Endothelial cell of umbilical vein (primary cell): ENCODE measurements around the gene ATAD5. TPM values are rescaled to one million over a fixed set of nuclear protein-coding genes. Genes with fewer than 3 reads are reported as not detected.
A peak's percentile ranks its signal among the peaks of the same experiment; 100 is the strongest.

Source experiments
- BruUV-seq: library from RNA; stranded (reverse); fragments of 400-500 nt; replicated peaks from 2 replicates; lab custom pipeline; 2021; lab: Mats Ljungman, UMichigan
- CTCF ChIA-PET: fragments of 300-600, 350-600 bp; sonication (Branson Sonifier 250); formaldehyde crosslinking; loops from one replicate; lab custom pipeline; 2021; ENCODE audit warnings: antibody characterized with exemption, inconsistent platforms; lab: Charles Lee
- POLR2A ChIA-PET: fragments of 300-600, 350-600 bp; sonication (Branson Sonifier 250); formaldehyde crosslinking; loops from one replicate; lab custom pipeline; 2021; ENCODE audit warnings: antibody characterized with exemption, inconsistent platforms; lab: Charles Lee
- DNase-seq: peaks from one replicate; pipeline ENCODE4 v3.0.0-alpha.2; 2011; ENCODE audit warnings: low read depth, low spot score
- FAIRE-seq: peaks from 2 replicates; lab custom pipeline; 2011; peaks lifted over from hg19 to GRCh38; lab: Jason Lieb, UNC
- H2AFZ ChIP-seq: 2 replicates; pipeline ENCODE4 v1.6.0; 2012; ENCODE audit warnings: low read depth, low read length, control low read depth, inconsistent platforms
- H3K27ac ChIP-seq: 2 replicates; pipeline ENCODE4 v1.5.1; 2011; ENCODE audit warnings: low read depth, mild to moderate bottlenecking, control low read depth, low read length, moderate library complexity; ENCODE audit not compliant: insufficient read depth
- H3K27me3 ChIP-seq, 2 experiments: 2 replicates each; pipeline versions ENCODE4 v1.6.0 to v1.6.1; 2011; ENCODE audit warnings: low read length in 2 of 2, mixed read lengths in 1 of 2; ENCODE audit not compliant: control insufficient read depth in 2 of 2, insufficient read depth in 2 of 2
- H3K36me3 ChIP-seq, 2 experiments: 2 replicates in 1 of 2; 3 replicates in 1 of 2; pipeline ENCODE4 v1.5.1; 2011; ENCODE audit warnings: low read length in 2 of 2, mild to moderate bottlenecking in 1 of 2, moderate library complexity in 1 of 2; ENCODE audit not compliant: control insufficient read depth in 2 of 2, insufficient read depth in 2 of 2; ENCODE audit errors: extremely low read depth in 1 of 2
- H3K4me1 ChIP-seq: 3 replicates; pipeline ENCODE4 v1.5.1; 2011; ENCODE audit warnings: mild to moderate bottlenecking, low read length; ENCODE audit not compliant: control insufficient read depth, insufficient read depth; ENCODE audit errors: extremely low read depth
- H3K4me2 ChIP-seq: 2 replicates; pipeline ENCODE4 v1.6.1; 2011; ENCODE audit warnings: low read length, control low read depth, mixed read lengths; ENCODE audit not compliant: insufficient read depth
- H3K4me3 ChIP-seq, 3 experiments: fragments of 200-600 bp in 1 of 3; sonication (generic), shearing (Covaris generic) in 1 of 3; replicated peaks in 1 of 3; 2 replicates each; pipeline ENCODE4 v1.5.1; 2011 to 2016; ENCODE audit warnings: control low read depth in 3 of 3, low read length in 3 of 3, mild to moderate bottlenecking in 2 of 3, inconsistent platforms in 1 of 3, low read depth in 1 of 3, moderate library complexity in 1 of 3; ENCODE audit not compliant: insufficient read depth in 1 of 3
- H3K79me2 ChIP-seq: 2 replicates; pipeline ENCODE4 v1.6.0; 2012; ENCODE audit warnings: low read length, inconsistent platforms; ENCODE audit not compliant: control insufficient read depth, insufficient read depth
- H3K9ac ChIP-seq: replicated peaks from 2 replicates; pipeline ENCODE3; 2011; ENCODE audit warnings: low read length, control low read depth; ENCODE audit not compliant: insufficient read depth; ENCODE audit errors: extremely low read depth
- H3K9me1 ChIP-seq: replicated peaks from 3 replicates; pipeline ENCODE4 v1.6.0; 2011; ENCODE audit warnings: mild to moderate bottlenecking, low read length; ENCODE audit not compliant: control insufficient read depth, insufficient read depth; ENCODE audit errors: extremely low read depth
- H3K9me3 ChIP-seq: replicated peaks from 2 replicates; pipeline ENCODE4 v1.5.1; 2012; ENCODE audit warnings: low read length, inconsistent platforms; ENCODE audit not compliant: control insufficient read depth, insufficient read depth
- H4K20me1 ChIP-seq: replicated peaks from 2 replicates; pipeline ENCODE3; 2011; ENCODE audit warnings: mild to moderate bottlenecking, low read length; ENCODE audit not compliant: control insufficient read depth, insufficient read depth; ENCODE audit errors: extremely low read depth
- CTCF ChIP-seq, 2 donors: IDR thresholded peaks; 1 replicate in 1 of 2; 2 replicates in 1 of 2; pipeline ENCODE4 v1.5.1; 2011; ENCODE audit warnings: low read length in 2 of 2, mild to moderate bottlenecking in 2 of 2, moderate library complexity in 2 of 2, control low read depth in 1 of 2, inconsistent platforms in 1 of 2, low read depth in 1 of 2; ENCODE audit not compliant: insufficient read depth in 1 of 2; ENCODE audit errors: extremely low read depth in 1 of 2
- EZH2 ChIP-seq: IDR thresholded peaks from 2 replicates; pipeline ENCODE4 v1.6.1; 2012; ENCODE audit warnings: borderline replicate concordance, low read depth, mild to moderate bottlenecking, moderate library complexity, low read length, inconsistent platforms; ENCODE audit not compliant: severe bottlenecking
- FOS ChIP-seq: IDR thresholded peaks from 2 replicates; pipeline ENCODE4 v1.6.1; 2011; ENCODE audit warnings: mild to moderate bottlenecking, low read length, moderate library complexity, borderline replicate concordance; ENCODE audit not compliant: insufficient read depth
- GATA2 ChIP-seq: IDR thresholded peaks from 2 replicates; pipeline ENCODE4 v1.7.0; 2011; ENCODE audit warnings: low read depth, mild to moderate bottlenecking, moderate library complexity, mixed read lengths, low read length; ENCODE audit not compliant: insufficient read length, insufficient read depth
- JUN ChIP-seq: IDR thresholded peaks from 2 replicates; pipeline ENCODE4 v1.6.1; 2011; ENCODE audit warnings: borderline replicate concordance, low read depth; ENCODE audit not compliant: insufficient read length, insufficient read depth
- MAX ChIP-seq: IDR thresholded peaks from 2 replicates; pipeline ENCODE4 v1.6.1; 2011; ENCODE audit not compliant: insufficient read depth, insufficient read length
- MYC ChIP-seq: IDR thresholded peaks from one replicate; pipeline ENCODE4 v1.6.1; 2011; ENCODE audit warnings: mild to moderate bottlenecking, low read depth, low read length
- POLR2A ChIP-seq: IDR thresholded peaks from 2 replicates; pipeline ENCODE4 v1.6.1; 2012; ENCODE audit warnings: low read depth, mild to moderate bottlenecking, control low read depth, low read length
- POLR2AphosphoS5 ChIP-seq: IDR thresholded peaks from 2 replicates; pipeline ENCODE4 v1.6.1; 2012; ENCODE audit warnings: low read depth, mild to moderate bottlenecking, control low read depth, low read length, moderate library complexity; ENCODE audit not compliant: insufficient read depth
- dilution Hi-C: fragments of 300-500 bp; cut with MboI; formaldehyde crosslinking; loops from one replicate; pipeline ENCODE4 v1.15.0; 2019; ENCODE audit warnings: low sequenced_read_pairs; ENCODE audit not compliant: extremely low pct_ligation_motif_present
- intact Hi-C: fragments of 100-400 bp; cut with micrococcal nuclease; formaldehyde crosslinking; loops from one replicate; pipeline ENCODE4 v1.10.0; 2022
- polyA plus RNA-seq, 4 experiments: library from polyadenylated mRNA; depleted of rRNA in 3 of 4; stranded (reverse) in 3 of 4; unstranded in 1 of 4; fragments of >200 nt; gene quantifications; 2 replicates each; pipeline versions ENCODE4 v1.2.1 to v1.2.3, GENCODE V29; 2011 to 2012; ENCODE audit warnings: missing spikeins in 1 of 4
- total RNA-seq: library from RNA; stranded (reverse); gene quantifications from 2 replicates; pipeline ENCODE4 v1.2.3, GENCODE V29; 2021

The ATAD5 gene
- total and polyA plus RNA-seq, 2 donors (not counting 3 experiments of a cell fraction or from before 2014, with no cell fraction given): 0.80 to 9.4 TPM

GRCh38 chr17:30922235-30923030 lies 90.7 kb downstream of the ATAD5 start:
- Histone ChIP-seq H3K4me2 (peak overlapping the region; percentile 24), H3K9ac (no peak overlapping the region), H3K27me3 (peaks cover 10 to 20% of the 10 kb centered on the region in 2 experiments), H3K79me2 (no peaks in the 10 kb centered on the region), H3K4me3 (peak overlapping the region in 1 of 3 experiments; percentile 20), H3K36me3 (no peaks in the 10 kb centered on the region), H3K9me3 (no peaks in the 10 kb centered on the region), H2AFZ (peak overlapping the region; percentile 74), H3K27ac (no peak overlapping the region), H3K4me1 (peaks cover 19% of the 10 kb centered on the region), H3K9me1 (no peaks in the 10 kb centered on the region), H4K20me1 (no peaks in the 10 kb centered on the region)
- dilution Hi-C loops: no loop called here
- no peak for FAIRE-seq
- TF ChIP-seq EZH2 (peak; percentile 64), CTCF (IDR thresholded peaks at IDR 0.05; ENCODE audit: extremely low read depth in 1 of 2, insufficient read depth in 1 of 2, low read depth in 1 of 2, low read length in 2 of 2) (no peak)
- intact Hi-C loops: no loop called here
- DNase-seq: no peak
- BruUV-seq: no TSS peak
- ChIA-PET POLR2A (interaction anchor here (0.6 kb wide), 1 partner anchor 17 kb away, joined by 3 read pairs; no protein-coding TSS in a partner anchor), CTCF (interaction anchor here (1.0 to 1.7 kb wide), 2 partner anchors 12 to 48 kb away, joined by 3 to 4 read pairs; partner anchors contain the start of gene RNF135)

- Histone ChIP-seq H3K4me3 (no peak overlapping the region), H3K79me2 (no peaks in the 10 kb centered on the region), H3K9me3 (no peaks in the 10 kb centered on the region), H3K4me2 (no peak overlapping the region), H3K9ac (no peak overlapping the region), H3K27me3 (peaks cover 10 to 18% of the 10 kb centered on the region in 2 experiments), H3K4me1 (peaks cover 19% of the 10 kb centered on the region), H3K36me3 (no peaks in the 10 kb centered on the region), H4K20me1 (no peaks in the 10 kb centered on the region), H2AFZ (no peak overlapping the region), H3K27ac (no peak overlapping the region), H3K9me1 (no peaks in the 10 kb centered on the region)
- ChIA-PET POLR2A (no interaction called here), CTCF (interaction anchor here (0.9 to 1.0 kb wide), 2 partner anchors 9 to 14 kb away, joined by 3 to 4 read pairs; no protein-coding TSS in a partner anchor)
- intact Hi-C loops (no loop called here), dilution Hi-C loops (no loop called here)
- no peak for TF ChIP-seq MYC
- TF ChIP-seq MAX: no peak
- no peak for TF ChIP-seq FOS
- TF ChIP-seq GATA2: no peak
- TF ChIP-seq EZH2: no peak
- no peak for TF ChIP-seq JUN
- TF ChIP-seq POLR2A: no peak
- no peak for TF ChIP-seq POLR2AphosphoS5
- no peak for TF ChIP-seq CTCF (IDR thresholded peaks at IDR 0.05; ENCODE audit: extremely low read depth in 1 of 2, insufficient read depth in 1 of 2, low read depth in 1 of 2, low read length in 2 of 2)
- DNase-seq (no peak), FAIRE-seq (no peak)
- no TSS peak for BruUV-seq
Measured at GRCh38 chr17:30924341-30924740, 92.6 kb downstream of the ATAD5 start.
